Measurements from ENCODE around the gene FOXN3. TPM values are rescaled to one million over a fixed set of nuclear protein-coding genes. Genes with fewer than 3 reads are reported as not detected.

The FOXN3 gene
- total RNA-seq, 2 donors from 2014 or later, result 46.8 to 72.6 TPM

DNA sequence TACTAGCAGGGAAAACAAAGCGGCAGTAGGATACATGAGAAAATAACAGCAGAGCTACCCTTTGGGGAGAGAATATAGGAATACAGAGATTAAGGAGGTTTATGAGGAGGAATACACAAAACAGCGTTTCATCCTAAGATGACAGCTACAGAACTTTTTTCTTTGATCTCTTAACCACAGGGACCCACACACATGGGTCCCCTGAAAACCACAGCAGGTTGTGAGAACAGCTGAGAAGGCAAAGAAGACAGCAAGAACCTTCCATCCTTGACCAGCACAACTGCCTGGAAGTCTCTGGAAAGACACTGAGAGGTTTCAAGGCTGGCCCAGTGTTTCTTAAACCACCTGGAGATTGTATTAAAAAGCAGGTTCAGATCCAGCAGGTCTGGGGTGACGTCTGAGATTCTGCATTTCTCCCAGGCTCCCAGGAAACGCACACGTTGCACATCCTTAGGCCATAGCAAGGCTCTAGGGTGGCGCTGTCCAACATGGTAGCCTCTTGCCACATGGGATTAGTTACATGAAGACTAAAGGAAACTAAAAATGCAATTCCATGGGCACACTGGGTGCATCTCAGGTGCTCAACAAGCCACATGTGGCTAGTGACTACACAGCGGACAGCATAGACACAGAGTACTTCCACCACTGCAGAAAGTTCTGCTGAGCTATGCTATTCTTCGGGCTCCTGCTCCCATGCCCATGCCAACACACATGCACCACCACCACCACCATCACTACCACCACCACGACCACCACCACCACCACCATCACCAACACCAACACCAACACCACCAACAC, 92.3 kb downstream of the FOXN3 start:
- Histone ChIP-seq H3K9me3 (no peaks in the 10 kb centered on the region), H3K9ac (ENCODE audit: low read depth in 2 of 2, low read length in 2 of 2) (no peak overlapping the region), H3K27ac (no peak overlapping the region), H3K27me3 (no peaks in the 10 kb centered on the region), H3K4me3 (no peak overlapping the region), H3K4me1 (no peaks in the 10 kb centered on the region), H3K36me3 (no peaks in the 10 kb centered on the region)
- intact Hi-C loops (cut with DNase I), result no loop called here
- DNase-seq, result no peak
- TF ChIP-seq CTCF (IDR thresholded peaks at IDR 0.05), result no peak

- intact Hi-C loops (cut with DNase I), result no loop called here
- DNase-seq, result no peak
- Histone ChIP-seq H3K36me3 (no peaks in the 10 kb centered on the region), H3K9me3 (no peaks in the 10 kb centered on the region), H3K4me1 (no peaks in the 10 kb centered on the region), H3K4me3 (no peak overlapping the region), H3K27me3 (no peaks in the 10 kb centered on the region), H3K27ac (no peak overlapping the region), H3K9ac (ENCODE audit: low read depth in 2 of 2, low read length in 2 of 2) (no peak overlapping the region)
- no peak for TF ChIP-seq CTCF (IDR thresholded peaks at IDR 0.05)
These were observed 96.5 kb downstream of the FOXN3 start for GRCh38 chr14:89320381-89321000.

DNA sequence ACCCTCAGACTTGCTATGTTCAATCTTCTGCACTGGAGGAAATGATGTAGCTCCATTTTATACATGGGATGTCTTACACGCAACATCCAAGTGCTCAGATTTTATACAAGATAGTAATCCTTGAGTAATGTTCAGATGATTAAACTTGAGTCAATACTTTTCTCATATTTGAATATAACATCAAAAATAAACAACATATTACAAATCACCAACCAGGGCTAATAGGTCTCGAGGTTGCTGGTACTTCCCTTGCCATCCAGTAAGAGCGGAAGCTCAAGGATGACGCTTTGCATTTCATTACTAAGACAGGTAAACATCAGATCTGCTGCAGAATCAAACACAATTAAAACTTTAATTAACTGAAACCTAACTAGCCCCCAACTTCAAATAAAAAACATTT, 97.3 kb downstream of the FOXN3 start:
- H3K4me3 ChIP-seq, result no peak overlapping the region
- no peak overlapping the region for H3K27ac ChIP-seq
- no peak for DNase-seq
- H3K36me3 ChIP-seq, result no peaks in the 10 kb centered on the region
- TF ChIP-seq CTCF (IDR thresholded peaks at IDR 0.05), result no peak
- H3K9ac ChIP-seq (ENCODE audit: low read depth in 2 of 2, low read length in 2 of 2), result no peak overlapping the region
- H3K9me3 ChIP-seq, result no peaks in the 10 kb centered on the region
- no peaks in the 10 kb centered on the region for H3K4me1 ChIP-seq
- H3K27me3 ChIP-seq, result no peaks in the 10 kb centered on the region
- intact Hi-C loops (cut with DNase I), result no loop called here

DNA sequence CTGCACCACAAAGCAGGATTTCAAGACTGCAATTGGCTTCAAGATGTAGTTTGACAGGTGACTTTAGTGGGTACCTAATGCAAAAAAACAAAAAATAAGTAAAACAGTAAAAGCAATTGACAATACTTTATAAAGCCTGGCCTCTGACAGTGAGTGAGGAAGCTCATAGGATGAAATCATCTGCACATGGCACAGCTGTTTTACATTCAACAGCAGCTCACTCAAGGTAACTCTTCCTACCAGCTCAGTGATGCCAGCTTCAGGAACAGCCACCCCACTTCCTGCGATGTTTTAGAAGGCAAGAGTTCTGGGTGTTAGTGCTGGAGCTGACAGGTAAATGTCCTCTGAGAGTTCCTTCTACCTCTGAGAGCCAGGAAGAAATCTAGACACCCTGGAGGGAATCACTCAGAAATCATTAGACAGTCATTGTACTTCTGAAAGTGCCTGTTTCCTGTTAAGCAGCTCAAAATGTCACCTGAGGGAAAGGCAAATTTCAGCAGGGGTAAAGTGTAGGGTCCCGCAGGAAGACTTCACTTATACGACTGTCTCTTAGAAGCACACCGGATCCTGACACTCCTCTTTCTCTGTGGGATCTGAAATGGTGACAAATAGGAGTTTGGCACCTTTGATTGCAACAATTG, 99.9 kb downstream of the FOXN3 start:
- Histone ChIP-seq H3K27ac (no peak overlapping the region), H3K9me3 (no peaks in the 10 kb centered on the region), H3K36me3 (no peaks in the 10 kb centered on the region), H3K27me3 (no peaks in the 10 kb centered on the region), H3K4me1 (no peaks in the 10 kb centered on the region), H3K4me3 (no peak overlapping the region), H3K9ac (ENCODE audit: low read depth in 2 of 2, low read length in 2 of 2) (no peak overlapping the region)
- TF ChIP-seq CTCF (IDR thresholded peaks at IDR 0.05), result no peak
- DNase-seq, result no peak
- intact Hi-C loops (cut with DNase I), result no loop called here

- H3K4me3 ChIP-seq, result no peak overlapping the region
- no peaks in the 10 kb centered on the region for H3K9me3 ChIP-seq
- intact Hi-C loops (cut with DNase I), result no loop called here
- no peak overlapping the region for H3K27ac ChIP-seq
- H3K9ac ChIP-seq (ENCODE audit: low read depth in 2 of 2, low read length in 2 of 2), result no peak overlapping the region
- no peak for DNase-seq
- TF ChIP-seq CTCF (IDR thresholded peaks at IDR 0.05), result no peak
- no peaks in the 10 kb centered on the region for H3K4me1 ChIP-seq
- H3K27me3 ChIP-seq, result no peaks in the 10 kb centered on the region
- H3K36me3 ChIP-seq, result no peaks in the 10 kb centered on the region
These were observed 101.3 kb downstream of the FOXN3 start for GRCh38 chr14:89315493-89316470.

Measured in colonic mucosa (tissue), 4 donors.